HG03060 (cell line): Measurements from ENCODE around the gene ITGB2.
"Not testable (repeated sequence)": the region's sequence is repeated elsewhere in the genome, so short reads cannot be mapped to it uniquely, and the experiment has no call there.

Experiments used
- ATAC-seq: cut with Tn5 transposase; IDR thresholded peaks from one replicate; pipeline ENCODE4 v1.9.1; 2021; ENCODE audit warnings: low read depth, moderate number of reproducible peaks; ENCODE audit not compliant: unreplicated experiment

The ITGB2 gene

DNA sequence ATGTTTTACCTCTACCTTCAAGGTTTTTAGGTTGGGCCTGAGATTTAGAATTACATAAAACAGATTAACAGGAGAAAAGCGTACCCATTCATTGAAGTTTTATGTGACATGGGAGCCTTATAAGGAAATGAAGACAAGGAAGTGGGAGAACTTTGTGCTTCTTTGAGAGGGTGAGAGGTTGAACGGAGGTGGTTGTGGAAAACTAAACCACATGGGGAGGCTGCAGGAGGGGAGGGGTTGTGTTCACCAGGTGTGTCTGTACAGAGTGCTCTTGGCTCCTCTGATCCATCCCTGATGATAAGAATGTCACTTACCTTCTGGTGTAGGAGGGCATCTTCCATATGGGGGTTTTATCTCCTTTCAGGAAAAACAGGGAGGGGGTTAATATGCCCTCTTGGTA lies 21.9 kb upstream of the ITGB2 start:
- ATAC-seq, result no peak

DNA sequence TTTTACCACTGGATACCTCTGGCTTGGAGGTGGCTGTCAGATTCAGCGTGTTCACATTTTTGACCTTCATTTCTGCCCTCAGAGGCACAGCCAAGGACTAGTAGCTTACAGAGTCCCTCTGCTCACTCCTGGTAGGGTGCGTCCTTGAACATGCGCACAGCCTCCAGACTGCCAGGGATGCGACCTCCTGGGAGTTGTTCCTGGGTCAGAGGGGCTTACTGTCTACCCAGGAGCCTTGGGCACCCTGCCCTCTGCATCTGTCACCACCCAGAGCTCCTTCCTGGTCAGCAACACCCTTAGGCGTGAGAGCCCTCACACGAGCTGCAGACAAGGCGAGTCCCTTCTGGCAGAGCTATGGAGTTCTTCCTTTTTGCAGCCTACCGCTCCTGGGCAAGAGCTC lies 20.9 kb upstream of the ITGB2 start:
- ATAC-seq, result no peak

DNA sequence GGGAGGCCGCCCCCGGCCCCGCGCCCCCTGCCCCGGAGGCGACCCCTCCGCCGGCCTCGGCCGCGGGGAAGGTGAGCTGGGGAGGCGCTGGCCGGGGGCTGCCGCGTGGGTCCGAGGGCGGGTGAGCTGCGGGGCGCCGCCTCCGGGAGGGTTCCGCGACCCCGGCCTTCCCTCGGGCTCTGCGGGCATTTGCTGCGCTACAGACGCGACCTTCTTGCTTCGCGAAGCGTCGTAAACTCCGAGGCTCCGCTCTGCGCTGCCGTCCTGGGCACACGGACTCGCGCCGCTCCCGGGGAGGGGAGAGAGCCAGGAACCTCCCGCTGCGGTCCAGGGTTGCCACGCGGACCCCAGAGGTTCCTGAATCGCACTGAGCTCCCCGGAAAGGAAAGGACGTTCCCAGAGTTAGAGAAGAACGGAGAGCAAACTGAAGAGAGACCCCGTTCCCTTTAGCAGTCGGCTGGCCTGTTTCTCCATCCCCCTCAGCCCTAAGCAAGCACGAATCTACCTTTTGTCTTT lies 19.5 kb upstream of the ITGB2 start:
- no peak for ATAC-seq

DNA sequence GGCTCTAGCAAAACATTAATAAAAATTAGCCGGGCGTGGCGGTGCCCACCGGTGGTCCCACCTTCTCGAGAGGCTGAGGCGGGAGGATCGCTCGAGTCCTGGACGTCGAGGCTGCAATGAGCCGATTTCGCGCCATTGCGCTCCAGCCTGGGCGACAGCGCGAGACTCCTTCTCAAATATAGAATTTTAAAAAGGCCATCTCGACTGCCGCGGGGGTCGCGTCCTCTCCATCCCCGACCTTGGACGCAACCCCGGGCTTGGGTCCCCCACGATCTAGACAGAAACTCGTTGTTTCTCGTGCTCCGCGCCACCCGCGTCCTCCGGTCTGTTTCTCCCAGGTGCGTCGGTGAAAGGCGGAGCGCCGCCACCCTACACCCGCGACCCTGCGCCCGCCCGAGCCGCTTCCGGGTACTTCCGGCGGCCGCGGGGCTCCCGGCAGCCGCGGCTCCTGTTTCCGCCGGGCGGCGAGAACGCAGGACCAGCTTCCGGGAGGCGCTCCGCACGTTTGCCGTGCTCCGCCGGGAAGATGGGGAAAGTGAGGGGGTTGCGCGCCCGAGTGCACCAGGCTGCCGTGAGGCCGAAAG lies 18.9 kb upstream of the ITGB2 start, which contains the start of gene SLX9:
SLX9 (plus strand) TSS at position 498 of the 584 bp plus-strand sequence; CDS start at position 527, 29 bp downstream.
- ATAC-seq, result no peak

DNA sequence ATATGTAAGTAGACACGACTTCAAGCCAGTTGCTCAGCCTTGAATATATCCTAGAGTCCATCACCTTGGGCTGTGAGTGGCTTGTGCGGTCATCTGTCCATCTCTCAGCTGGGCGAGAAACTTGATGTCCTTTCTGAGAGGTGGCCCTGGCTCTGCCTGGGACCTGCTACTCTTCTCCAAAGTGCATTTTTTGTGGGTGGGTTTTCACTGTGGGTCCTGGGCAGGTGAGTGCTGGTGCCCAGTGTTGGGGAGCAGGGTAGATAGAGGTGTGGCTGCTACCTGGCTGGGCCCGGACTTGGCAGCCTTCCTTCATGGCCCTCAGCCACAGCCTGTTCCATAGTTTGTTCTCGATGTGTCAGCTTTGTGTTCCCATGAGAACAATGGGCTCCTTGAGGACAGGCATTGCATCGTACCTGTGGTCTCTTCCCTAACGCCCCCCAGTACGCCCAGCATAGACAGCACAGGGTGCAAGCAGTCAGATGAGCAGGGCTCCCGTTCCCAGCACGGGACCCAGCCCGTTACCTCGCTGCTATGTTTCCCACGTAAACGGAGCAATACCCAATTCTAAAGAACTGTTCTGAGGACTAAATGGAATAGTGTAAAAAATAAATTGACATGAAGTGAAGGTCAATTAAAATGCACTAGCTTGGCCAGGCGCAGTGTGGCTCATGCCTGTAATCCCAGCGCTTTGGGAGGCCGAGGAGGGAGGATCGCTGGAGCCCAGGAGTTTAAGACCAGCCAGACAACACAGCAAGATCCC lies 18.3 kb upstream of the ITGB2 start:
- ATAC-seq, result no peak

DNA sequence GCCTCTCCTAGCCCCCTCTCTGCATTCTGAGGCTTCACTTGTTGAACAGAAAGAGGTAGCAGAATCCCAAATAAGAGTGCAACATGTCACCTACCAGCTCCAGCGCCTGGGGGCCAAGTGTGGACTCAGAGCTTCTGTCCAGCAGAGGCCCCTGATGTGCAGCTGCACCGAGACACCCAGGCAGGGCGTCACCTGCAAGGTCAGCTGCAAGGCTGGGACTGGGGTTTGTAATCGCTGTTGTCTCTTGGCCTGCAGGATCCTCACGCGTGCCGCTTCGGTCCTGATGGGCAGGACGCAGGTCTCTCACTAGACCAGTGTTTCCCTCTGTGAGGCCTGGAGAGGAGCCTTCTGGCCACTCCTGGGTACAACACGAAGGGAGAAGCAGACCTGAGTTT lies 14.8 kb upstream of the ITGB2 start:
- ATAC-seq, result no peak

DNA sequence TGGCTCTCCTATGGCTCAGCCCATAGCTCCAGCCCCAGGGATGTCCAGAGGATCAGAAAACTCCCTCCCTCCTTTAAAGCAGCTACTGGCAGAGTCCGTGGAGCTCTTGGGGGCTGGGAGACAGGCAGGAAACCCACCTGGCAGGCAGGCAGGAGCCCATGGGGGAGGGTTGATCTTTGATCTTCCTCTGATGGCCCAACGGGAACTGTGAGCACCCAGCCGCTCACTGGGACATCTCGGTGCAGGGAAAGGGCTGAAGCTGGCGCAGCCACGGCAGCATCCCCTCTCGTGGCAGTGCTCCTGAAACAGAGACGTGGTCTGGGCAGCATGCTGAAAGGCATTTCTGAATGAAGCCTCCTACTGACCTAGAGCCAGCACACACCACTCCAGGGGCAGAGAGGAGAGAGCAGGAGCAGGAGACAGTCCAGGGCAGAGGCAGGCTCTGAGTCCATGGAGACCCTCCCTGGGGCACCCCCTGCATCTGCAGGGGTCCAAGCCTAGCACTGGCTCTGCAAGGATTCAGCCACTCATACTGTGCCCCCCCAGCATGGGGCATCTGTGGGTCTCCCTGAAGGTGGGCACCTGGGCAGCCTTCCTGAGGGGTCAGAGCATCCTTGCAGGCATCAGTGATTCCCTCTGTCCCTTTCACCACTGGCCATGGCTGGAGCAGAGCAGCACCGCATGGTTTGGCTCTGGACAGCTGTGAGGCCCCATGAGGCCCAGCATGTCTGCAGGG lies 14.3 kb upstream of the ITGB2 start:
- ATAC-seq, result no peak

DNA sequence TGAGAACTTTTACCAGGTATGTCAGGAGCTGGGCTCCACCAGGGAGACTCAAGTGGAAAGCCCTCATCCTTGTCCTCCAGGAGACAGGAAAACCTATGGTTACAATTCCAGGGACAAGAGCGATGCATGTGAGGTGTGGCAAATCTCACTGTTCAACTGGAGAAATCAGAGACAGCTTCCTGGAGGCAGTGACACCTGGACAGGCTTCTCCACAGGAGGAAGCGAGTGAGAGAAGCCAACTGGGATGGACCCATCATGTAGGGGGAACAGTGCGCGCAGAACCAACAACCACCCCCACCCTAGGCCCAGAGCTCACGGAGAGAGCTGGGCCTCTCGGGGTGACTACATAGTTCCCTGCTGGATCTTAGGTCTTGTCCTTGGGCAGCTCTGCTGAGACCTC lies 13.6 kb upstream of the ITGB2 start:
- no peak for ATAC-seq

DNA sequence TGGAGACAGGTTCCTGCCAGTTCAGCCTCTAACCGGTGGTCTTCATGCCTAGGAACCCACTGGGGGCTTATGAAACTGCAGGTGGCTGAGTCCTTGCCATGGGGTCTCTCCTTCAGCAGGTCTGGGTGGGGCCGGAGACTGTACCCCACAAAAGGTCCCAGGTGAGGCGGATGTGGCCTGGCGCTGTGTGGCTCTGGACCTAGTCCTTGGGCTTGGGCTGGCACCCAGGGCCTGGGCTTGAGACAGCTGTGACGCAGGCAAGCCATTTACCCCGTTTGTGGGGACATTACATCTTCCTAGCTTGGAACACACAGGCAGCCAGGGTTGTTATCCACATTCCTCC lies 13.2 kb upstream of the ITGB2 start:
- no peak for ATAC-seq

DNA sequence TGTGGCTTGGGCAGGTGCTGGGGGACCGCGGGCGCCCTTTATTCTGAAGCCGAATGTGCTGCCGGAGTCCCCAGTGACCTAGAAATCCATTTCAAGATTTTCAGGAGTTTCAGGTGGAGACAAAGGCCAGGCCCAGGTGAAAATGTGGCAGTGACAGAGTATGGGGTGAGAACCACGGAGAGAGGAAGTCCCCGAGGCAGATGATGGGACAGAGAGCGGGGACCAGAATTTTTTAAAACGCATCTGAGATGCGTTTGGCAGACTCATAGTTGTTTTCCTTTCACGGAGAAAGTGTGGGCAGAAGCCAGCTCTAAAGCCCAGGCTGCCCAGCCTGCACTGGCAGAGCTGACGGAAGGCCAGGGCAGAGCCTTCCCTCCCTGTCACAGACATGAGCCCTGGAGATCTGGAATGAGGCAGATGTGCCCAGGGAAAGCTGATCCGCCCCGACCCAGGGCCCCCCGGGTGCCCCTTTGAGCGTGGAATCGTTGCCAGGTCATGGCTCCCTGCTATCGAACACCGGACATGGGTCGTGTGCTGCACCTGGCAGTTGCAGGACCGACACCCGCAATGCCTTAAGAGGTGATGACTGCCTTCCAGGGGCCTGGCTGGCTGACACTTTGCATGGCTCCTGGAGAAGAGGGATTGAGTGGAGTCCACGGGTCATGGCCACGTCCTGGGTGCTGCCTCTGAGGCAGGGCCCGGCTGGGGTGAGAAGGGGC lies 12.7 kb upstream of the ITGB2 start:
- ATAC-seq, result no peak

DNA sequence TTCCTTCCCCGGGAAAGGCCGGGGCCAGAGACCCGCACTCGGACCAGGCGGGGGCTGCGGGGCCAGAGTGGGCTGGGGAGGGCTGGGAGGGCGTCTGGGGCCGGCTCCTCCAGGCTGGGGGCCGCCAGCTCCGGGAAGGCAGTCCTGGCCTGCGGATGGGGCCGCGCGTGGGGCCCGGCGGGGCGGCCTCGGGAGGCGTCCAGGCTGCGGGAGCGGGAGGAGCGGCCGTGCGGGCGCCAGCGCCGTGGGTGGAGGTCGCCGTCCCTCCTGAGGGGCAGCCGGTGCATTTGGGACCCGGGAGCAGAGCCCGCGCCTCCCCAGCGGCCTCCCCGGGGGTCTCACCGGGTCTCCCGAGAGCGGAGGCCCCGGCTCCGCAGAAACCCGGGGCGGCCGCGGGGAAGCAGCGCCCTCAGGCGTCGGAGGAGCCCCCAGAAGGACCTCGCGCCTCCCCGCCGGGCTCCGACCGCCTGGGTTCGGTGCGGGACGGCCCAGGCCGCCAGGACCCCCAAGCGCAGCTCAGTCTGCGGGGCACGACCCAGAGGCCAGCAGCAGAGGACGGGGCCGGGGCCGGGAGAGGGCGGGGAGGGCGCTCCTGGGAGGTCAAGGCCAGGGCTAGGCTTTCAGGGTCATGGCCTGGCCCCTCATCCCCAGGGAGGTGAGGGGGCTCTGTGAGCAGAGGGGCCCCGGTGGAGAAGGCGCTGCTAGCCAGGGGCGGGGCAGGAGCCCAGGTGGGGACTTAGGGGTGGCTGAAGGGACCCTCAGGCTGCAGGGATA lies 11.9 kb upstream of the ITGB2 start:
- ATAC-seq, result no peak

DNA sequence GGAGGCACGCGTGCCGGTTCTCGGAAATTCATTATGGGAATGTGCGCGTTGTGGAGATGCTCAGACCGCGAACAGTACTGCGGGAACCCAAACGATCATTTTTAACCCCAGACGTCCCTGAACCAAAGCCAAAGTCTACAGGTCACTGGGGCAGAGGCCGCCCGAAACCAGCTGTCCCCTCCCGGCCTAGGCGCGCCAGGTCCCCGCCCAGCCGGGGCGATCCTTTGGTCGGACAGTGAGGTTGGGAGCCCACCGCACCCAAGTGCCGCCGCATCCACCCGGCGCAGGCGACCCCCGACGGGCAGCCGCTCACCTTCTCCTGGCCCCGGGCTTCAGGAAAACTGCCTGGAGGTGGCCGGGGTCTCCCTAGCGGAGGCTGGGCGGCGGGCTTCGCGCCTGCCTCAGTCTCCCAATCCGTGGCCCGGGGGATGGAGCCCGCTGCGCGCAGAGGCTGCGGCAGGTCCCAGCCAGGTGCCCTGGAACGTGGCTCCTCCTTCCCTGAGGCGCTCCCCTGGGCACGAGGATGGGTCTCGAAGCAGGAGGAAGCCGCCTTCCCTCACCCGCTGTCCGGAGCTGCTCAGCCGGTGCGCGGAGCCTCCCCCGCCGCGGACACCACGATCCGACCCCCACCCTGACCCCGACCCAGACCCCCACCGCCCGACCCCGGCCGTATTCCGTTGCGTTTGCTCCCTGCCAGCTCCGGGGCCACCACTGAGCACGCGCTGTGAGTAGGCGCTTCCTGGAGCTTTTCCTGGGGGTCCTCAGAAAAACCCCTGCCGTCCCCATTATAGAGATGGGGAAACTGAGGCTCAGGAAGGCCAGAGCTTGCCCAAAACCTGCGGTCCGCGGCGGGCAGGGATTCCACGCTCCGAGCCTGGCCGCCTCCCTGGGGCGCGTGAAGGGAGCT lies 11.1 kb upstream of the ITGB2 start:
- ATAC-seq, result no peak

DNA sequence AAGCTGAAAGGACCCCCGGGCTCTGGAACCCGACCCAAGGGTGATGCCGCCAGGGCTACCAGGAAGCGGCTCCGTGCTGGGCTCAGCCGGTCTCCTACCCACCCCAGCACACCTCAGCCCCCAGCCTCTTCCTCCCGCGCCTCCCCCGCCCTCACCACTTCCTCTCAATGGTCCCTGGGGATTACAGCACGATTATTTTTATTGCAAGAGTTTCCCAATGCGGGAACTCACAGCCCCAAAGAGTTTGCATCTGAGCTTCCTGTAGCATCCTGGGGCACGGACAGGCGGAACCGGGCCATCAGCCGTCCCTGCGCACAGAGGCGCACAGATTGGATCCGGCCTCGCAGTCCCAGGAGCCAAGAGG lies 10.4 kb upstream of the ITGB2 start:
- no peak for ATAC-seq

DNA sequence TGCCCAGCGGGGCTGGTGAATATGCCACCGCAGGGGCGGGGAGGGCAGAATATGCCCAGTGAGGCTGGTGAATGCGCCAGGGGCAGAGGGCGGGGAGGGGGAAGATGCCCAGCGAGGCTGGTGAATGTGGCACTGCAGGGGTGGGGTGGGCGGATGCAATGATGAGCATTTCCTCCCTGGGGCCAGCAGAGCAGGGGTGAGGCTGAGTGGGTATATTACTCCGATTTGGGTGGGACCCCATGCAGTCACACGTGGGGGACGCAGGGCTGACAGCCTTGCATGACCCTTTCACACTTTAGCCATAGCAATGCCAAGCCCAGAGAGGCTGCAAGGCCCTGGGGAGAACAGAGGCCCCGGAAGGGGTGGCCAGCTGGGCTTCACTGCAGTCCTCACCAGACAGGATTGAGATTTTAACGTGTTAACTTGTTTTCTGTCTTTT lies 9.9 kb upstream of the ITGB2 start:
- ATAC-seq, result no peak

DNA sequence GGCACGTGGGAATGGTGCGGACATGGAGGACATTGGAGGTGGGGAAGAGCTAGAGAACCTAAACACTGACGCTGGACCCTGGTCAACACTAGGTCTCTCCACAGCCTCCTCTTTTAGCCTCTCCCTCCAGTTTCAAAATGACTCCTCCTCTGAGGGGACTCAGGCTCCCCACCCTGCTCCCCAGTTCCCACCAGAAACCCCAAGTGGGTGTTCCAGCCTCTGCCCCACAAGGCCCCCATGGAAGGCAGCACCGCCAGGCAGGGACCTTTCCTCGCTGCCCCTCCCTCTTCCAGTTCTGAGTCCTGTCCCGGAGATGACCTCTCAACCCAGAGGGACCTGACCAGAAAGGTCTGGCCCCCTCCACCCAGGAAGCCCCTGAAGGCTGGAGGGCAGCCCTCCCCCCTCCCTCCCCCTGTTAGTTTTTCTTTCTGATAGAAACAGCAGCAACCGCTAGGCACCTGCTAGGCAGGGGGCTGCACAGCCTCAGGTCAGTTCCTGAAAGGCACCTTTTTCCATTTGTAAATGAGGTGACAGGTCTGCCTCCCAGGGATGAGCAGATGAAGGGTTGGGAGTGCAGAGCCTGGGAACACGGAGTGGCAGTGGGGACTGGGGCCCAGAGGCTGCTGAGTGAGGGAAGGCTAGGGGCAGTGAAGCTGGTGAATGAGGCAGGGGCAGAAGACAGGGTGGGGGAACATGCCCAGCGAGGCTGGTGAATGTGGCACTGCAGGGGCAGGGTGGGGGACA lies 9.3 kb upstream of the ITGB2 start:
- ATAC-seq, result no peak

DNA sequence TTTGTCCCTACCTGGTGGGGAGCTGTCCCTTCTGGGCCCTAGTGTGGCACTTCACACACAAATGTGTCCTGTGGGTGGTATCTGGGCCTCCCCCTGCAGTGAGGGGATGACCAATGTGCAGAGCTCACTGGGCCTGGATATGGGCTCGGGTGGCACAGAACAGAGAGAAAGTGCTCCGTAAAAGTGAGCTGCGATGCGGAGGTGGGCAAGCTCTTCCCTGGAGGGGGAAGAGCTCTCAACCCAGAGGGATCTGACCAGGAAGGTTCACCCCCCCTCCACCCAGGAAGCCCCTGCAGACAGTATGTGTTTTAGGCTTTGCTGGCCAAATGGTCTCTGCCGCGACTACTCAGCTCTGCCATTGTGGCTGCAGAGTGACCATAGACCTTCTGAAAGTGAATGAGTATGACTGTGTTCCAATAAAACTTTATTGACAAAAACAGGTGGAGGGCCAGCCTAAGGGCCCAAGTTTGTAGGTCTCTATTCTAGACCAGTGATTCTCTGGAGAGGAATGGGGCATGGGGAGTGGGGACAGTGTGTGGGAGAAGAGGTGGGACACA lies 8.6 kb upstream of the ITGB2 start:
- ATAC-seq, result no peak

DNA sequence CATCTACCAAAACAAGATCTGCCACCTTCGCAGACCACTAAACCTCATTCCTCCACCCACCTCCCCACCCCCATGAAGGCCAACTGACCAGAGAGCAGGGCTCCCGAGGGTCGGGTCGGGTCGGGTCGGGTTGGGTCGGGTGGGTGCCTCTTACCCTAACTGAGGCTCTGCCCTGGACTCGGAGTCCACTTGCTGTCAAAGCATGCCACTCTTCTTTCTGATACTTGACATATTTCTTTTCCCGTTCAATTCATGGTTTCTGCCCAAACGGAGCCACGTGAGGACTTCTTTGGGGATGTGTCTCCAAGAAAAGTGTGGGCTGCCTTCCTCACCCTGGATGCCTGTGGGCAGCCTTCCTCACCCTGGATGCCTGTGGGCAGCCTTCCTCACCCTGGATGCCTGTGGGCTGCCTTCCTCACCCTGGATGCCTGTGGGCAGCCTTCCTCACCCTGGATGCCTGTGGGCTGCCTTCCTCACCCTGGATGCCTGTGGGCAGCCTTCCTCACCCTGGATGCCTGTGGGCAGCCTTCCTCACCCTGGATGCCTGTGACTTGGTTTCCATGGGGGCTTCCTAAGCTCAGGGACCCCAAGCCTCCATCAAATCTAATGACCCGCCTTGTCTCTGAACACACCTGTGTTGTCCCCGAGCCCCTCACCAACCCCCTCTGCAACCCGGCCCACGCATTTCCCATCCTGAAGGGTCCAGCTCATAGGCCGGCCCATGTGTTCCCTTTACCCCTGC lies 8.0 kb upstream of the ITGB2 start:
- not testable (repeated sequence) for ATAC-seq
